GM23338 (cell line): ENCODE results near the gene PHLDB2.

ENCODE experiments used
- CREB1 ChIP-seq: fragments of 250-450 bp; sonication (Bioruptor Pico); IDR thresholded peaks from 2 replicates; pipeline ENCODE4 v1.5.0; 2020; ENCODE audit warnings: low read depth, mild to moderate bottlenecking, moderate library complexity
- CTCF ChIP-seq, 2 experiments: fragments of 200-600 bp in 1 of 2; sonication (generic) in 1 of 2; conservative IDR thresholded peaks; 2 replicates each; pipeline versions ENCODE4 v1.5.1 to v1.6.1; 2016 to 2017; ENCODE audit warnings: antibody characterized with exemption in 2 of 2, low read depth in 2 of 2, mild to moderate bottlenecking in 2 of 2, moderate library complexity in 1 of 2
- ETS1 ChIP-seq: IDR thresholded peaks from 2 replicates; pipeline ENCODE4 v1.6.1; 2016; ENCODE audit warnings: antibody characterized with exemption
- EZH2 ChIP-seq: fragments of 200-600 bp; sonication (generic); IDR thresholded peaks from one replicate; pipeline ENCODE4 v1.8.0; 2017; ENCODE audit warnings: antibody characterized with exemption, mild to moderate bottlenecking, low read depth; ENCODE audit not compliant: unreplicated experiment
- EZH2phosphoT487 ChIP-seq: fragments of 200-600 bp; sonication (generic); IDR thresholded peaks from one replicate; pipeline ENCODE4 v1.8.1; 2018; ENCODE audit warnings: antibody characterized with exemption; ENCODE audit not compliant: unreplicated experiment
- JUNB ChIP-seq: IDR thresholded peaks from one replicate; pipeline ENCODE4 v1.6.1; 2016; ENCODE audit warnings: antibody characterized with exemption; ENCODE audit not compliant: unreplicated experiment
- NANOG ChIP-seq: IDR thresholded peaks from 2 replicates; pipeline ENCODE4 v1.6.1; 2016; ENCODE audit warnings: antibody characterized with exemption, borderline replicate concordance
- POLR2AphosphoS5 ChIP-seq: IDR thresholded peaks from 2 replicates; pipeline ENCODE4 v1.6.1; 2016; ENCODE audit warnings: antibody characterized with exemption, low read depth
- REST ChIP-seq: IDR thresholded peaks from one replicate; pipeline ENCODE4 v1.6.1; 2018; ENCODE audit warnings: antibody characterized with exemption; ENCODE audit not compliant: unreplicated experiment
- STAT1 ChIP-seq: IDR thresholded peaks from one replicate; pipeline ENCODE4 v1.6.1; 2016; ENCODE audit warnings: antibody characterized with exemption; ENCODE audit not compliant: unreplicated experiment
- ZNF114 ChIP-seq: fragments of 250-450 bp; sonication (Bioruptor Pico); IDR thresholded peaks from 2 replicates; pipeline ENCODE4 v1.5.0; 2020; ENCODE audit warnings: mild to moderate bottlenecking, moderate library complexity
- ZNF462 ChIP-seq: fragments of 250-450 bp; sonication (Bioruptor Pico); IDR thresholded peaks from 2 replicates; pipeline ENCODE4 v1.5.0; 2020; ENCODE audit warnings: mild to moderate bottlenecking, moderate library complexity

GRCh38 chr3:111967068-111967467 is 108.0 kb downstream of the PHLDB2 start:
- TF ChIP-seq STAT1, result no peak
- TF ChIP-seq EZH2phosphoT487, result no peak
- TF ChIP-seq ZNF114, result no peak
- TF ChIP-seq CTCF (conservative IDR thresholded peaks at IDR 0.05; ENCODE audit: low read depth in 2 of 2), result no peak
- no peak for TF ChIP-seq POLR2AphosphoS5
- TF ChIP-seq REST, result no peak
- no peak for TF ChIP-seq EZH2
- TF ChIP-seq ZNF462 (CRISPR knock-in tag), result no peak
- TF ChIP-seq ETS1, result no peak
- TF ChIP-seq JUNB, result no peak
- TF ChIP-seq CREB1, result no peak
- no peak for TF ChIP-seq NANOG
